GM21367 (cell line): ENCODE results near the gene GNG12.

ENCODE experiments used
- ATAC-seq: cut with Tn5 transposase; IDR thresholded peaks from one replicate; pipeline ENCODE4 v1.9.1; 2021; ENCODE audit not compliant: unreplicated experiment

Gene GNG12

GRCh38 chr1:67686267-67687197, 146.7 kb downstream of the GNG12 start:
- ATAC-seq, result peak; percentile 19

GRCh38 chr1:67685558-67686266, 147.6 kb downstream of the GNG12 start:
- peak; percentile 10 for ATAC-seq

GRCh38 chr1:67685067-67685557, 148.2 kb downstream of the GNG12 start, which contains the start of gene GADD45A:
Gene GADD45A (plus strand): TSS chr1:67685201. CDS start chr1:67685495, 294 bp downstream.
- ATAC-seq, result peak; percentile 86

- ATAC-seq, result no peak
Observed at GRCh38 chr1:67684526-67685066, 148.7 kb downstream of the GNG12 start.

GRCh38 chr1:67683766-67684525, 149.3 kb downstream of the GNG12 start:
- no peak for ATAC-seq

GRCh38 chr1:67683316-67683715, 150.0 kb downstream of the GNG12 start:
- ATAC-seq, result no peak

- no peak for ATAC-seq
Observed at GRCh38 chr1:67682659-67683197, 150.5 kb downstream of the GNG12 start.

GRCh38 chr1:67680486-67680885, 152.8 kb downstream of the GNG12 start:
- no peak for ATAC-seq

GRCh38 chr1:67679691-67680090, 153.6 kb downstream of the GNG12 start:
- ATAC-seq, result no peak

- no peak for ATAC-seq
Observed at GRCh38 chr1:67677930-67678329, 155.3 kb downstream of the GNG12 start.

- ATAC-seq, result no peak
Observed at GRCh38 chr1:67677408-67677807, 155.9 kb downstream of the GNG12 start.

GRCh38 chr1:67676946-67677345, 156.3 kb downstream of the GNG12 start:
- ATAC-seq, result no peak

GRCh38 chr1:67676287-67676686, 157.0 kb downstream of the GNG12 start:
- no peak for ATAC-seq

- peak; percentile 60 for ATAC-seq
Observed at GRCh38 chr1:67675800-67676199, 157.5 kb downstream of the GNG12 start.

- ATAC-seq, result no peak
Observed at GRCh38 chr1:67674260-67675011, 158.8 kb downstream of the GNG12 start.

GRCh38 chr1:67673468-67674201, 159.6 kb downstream of the GNG12 start:
- no peak for ATAC-seq

- ATAC-seq, result no peak
Observed at GRCh38 chr1:67672260-67672803, 160.9 kb downstream of the GNG12 start.

- ATAC-seq, result no peak
Observed at GRCh38 chr1:67668660-67669059, 164.6 kb downstream of the GNG12 start.

- no peak for ATAC-seq
Observed at GRCh38 chr1:67666636-67667035, 166.6 kb downstream of the GNG12 start.
